ENCODE measurements around the gene SARDH.

Gene SARDH

GRCh38 chr9:133635098-133635497, 103.1 kb downstream of the SARDH start:
- DNase-seq (ENCODE audit: extremely low spot score) = no peak
- ChIA-PET POLR2A (no interaction called here), CTCF (no interaction called here)
- no peak for TF ChIP-seq CTCF (IDR thresholded peaks at IDR 0.05; ENCODE audit: control extremely low read depth, extremely low read depth, low read depth, missing control alignments)

GRCh38 chr9:133634081-133634691, 104.0 kb downstream of the SARDH start:
- CTCF ChIA-PET = interaction anchor here (1.4 kb wide), 1 partner anchor 13 kb away, joined by 4 read pairs; no protein-coding TSS in a partner anchor
- no peak for DNase-seq (ENCODE audit: extremely low spot score)
- TF ChIP-seq CTCF (IDR thresholded peaks at IDR 0.05; ENCODE audit: control extremely low read depth, extremely low read depth, low read depth, missing control alignments) = no peak
- POLR2A ChIA-PET = no interaction called here

- ChIA-PET CTCF (interaction anchor here (1.4 kb wide), 1 partner anchor 14 kb away, joined by 4 read pairs; no protein-coding TSS in a partner anchor), POLR2A (no interaction called here)
- DNase-seq (ENCODE audit: extremely low spot score) = no peak
- no peak for TF ChIP-seq CTCF (IDR thresholded peaks at IDR 0.05; ENCODE audit: control extremely low read depth, extremely low read depth, low read depth, missing control alignments)
These were observed 104.5 kb downstream of the SARDH start for GRCh38 chr9:133633681-133634080.

- no peak for TF ChIP-seq CTCF (IDR thresholded peaks at IDR 0.05; ENCODE audit: control extremely low read depth, extremely low read depth, low read depth, missing control alignments)
- no peak for DNase-seq (ENCODE audit: extremely low spot score)
- ChIA-PET CTCF (interaction anchor here (1.4 kb wide), 1 partner anchor 15 kb away, joined by 4 read pairs; no protein-coding TSS in a partner anchor), POLR2A (no interaction called here)
These were observed 105.1 kb downstream of the SARDH start for GRCh38 chr9:133632806-133633680.

GRCh38 chr9:133631111-133631510, 107.0 kb downstream of the SARDH start:
- POLR2A ChIA-PET = no interaction called here

More at GRCh38 chr9:133631111-133631510, 107.0 kb downstream of the SARDH start:
- no peak for TF ChIP-seq CTCF (IDR thresholded peaks at IDR 0.05; ENCODE audit: control extremely low read depth, extremely low read depth, low read depth, missing control alignments)
- DNase-seq (ENCODE audit: extremely low spot score) = no peak
- CTCF ChIA-PET = no interaction called here
